Glutamatergic neuron (in vitro differentiated cells): ENCODE measurements around the gene FHOD3. TPM values are rescaled to one million over a fixed set of nuclear protein-coding genes. Genes with fewer than 3 reads are reported as not detected.

ENCODE experiments used
- DNase-seq: peaks from one replicate; pipeline ENCODE4 v3.0.0; 2022
- H3K27ac Mint-ChIP-seq: one replicate; pipeline ENCODE4 v1.8.0; 2020; ENCODE audit warnings: mild to moderate bottlenecking, mixed read lengths, inconsistent platforms; ENCODE audit not compliant: unreplicated experiment
- H3K27me3 Mint-ChIP-seq: one replicate; pipeline ENCODE4 v1.8.0; 2020; ENCODE audit warnings: mild to moderate bottlenecking, moderate library complexity, mixed read lengths, inconsistent platforms; ENCODE audit not compliant: unreplicated experiment
- H3K36me3 Mint-ChIP-seq: one replicate; pipeline ENCODE4 v1.8.0; 2020; ENCODE audit warnings: mild to moderate bottlenecking, mixed read lengths, inconsistent platforms; ENCODE audit not compliant: unreplicated experiment
- H3K4me1 Mint-ChIP-seq: one replicate; pipeline ENCODE4 v1.8.0; 2020; ENCODE audit warnings: mild to moderate bottlenecking, low read depth, mixed read lengths, inconsistent platforms; ENCODE audit not compliant: unreplicated experiment
- H3K4me3 Mint-ChIP-seq: one replicate; pipeline ENCODE4 v1.8.0; 2020; ENCODE audit warnings: mild to moderate bottlenecking, mixed read lengths, inconsistent platforms; ENCODE audit not compliant: unreplicated experiment
- H3K9me3 Mint-ChIP-seq: one replicate; pipeline ENCODE4 v1.8.0; 2020; ENCODE audit warnings: mild to moderate bottlenecking, moderate library complexity, mixed read lengths, inconsistent platforms; ENCODE audit not compliant: unreplicated experiment
- CTCF ChIP-seq: fragments of 200-600 bp; sonication (generic); IDR thresholded peaks from one replicate; pipeline ENCODE4 v1.5.0; 2021; ENCODE audit not compliant: partially characterized antibody, unreplicated experiment
- total RNA-seq: library from RNA; stranded (reverse); fragmentation: NEBNext Ultra II Directional; extraction: Animal tissue kit (Norgen Biotek cat#: 25700); gene quantifications from one replicate; pipeline ENCODE4 v1.2.1, GENCODE V29; 2021; ENCODE audit not compliant: unreplicated experiment

Gene FHOD3
- total RNA-seq, 1 donor from 2014 or later = 21.2 TPM

DNA sequence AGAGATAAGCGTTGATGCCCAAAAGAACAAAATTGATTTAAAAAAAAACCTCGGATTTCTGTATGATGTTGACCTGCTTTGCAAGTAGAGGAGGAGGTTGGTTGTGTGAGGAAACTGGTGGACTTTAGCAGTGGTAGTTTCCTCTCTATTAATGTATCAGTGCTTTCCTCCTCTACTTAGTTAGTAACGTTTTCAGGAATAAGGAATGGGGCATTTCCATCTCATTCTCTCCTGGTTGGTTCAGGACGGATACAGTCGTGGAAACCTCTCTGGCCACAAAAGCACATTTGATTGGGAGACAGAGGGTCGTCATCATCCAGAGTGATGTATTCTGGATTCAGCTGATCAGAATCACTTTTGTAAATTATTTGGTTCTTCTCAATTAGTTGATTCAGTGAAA, 1.5 kb downstream of the FHOD3 start:
- H3K4me1 Mint-ChIP-seq = peaks cover 10% of the 10 kb centered on the region
- H3K27me3 Mint-ChIP-seq = no peaks in the 10 kb centered on the region
- H3K9me3 Mint-ChIP-seq = peaks cover 5% of the 10 kb centered on the region
- TF ChIP-seq CTCF = no peak
- peak overlapping the region; percentile 86 for H3K4me3 Mint-ChIP-seq
- no peak overlapping the region for H3K27ac Mint-ChIP-seq
- no peak for DNase-seq
- peaks cover 12% of the 10 kb centered on the region for H3K36me3 Mint-ChIP-seq

DNA sequence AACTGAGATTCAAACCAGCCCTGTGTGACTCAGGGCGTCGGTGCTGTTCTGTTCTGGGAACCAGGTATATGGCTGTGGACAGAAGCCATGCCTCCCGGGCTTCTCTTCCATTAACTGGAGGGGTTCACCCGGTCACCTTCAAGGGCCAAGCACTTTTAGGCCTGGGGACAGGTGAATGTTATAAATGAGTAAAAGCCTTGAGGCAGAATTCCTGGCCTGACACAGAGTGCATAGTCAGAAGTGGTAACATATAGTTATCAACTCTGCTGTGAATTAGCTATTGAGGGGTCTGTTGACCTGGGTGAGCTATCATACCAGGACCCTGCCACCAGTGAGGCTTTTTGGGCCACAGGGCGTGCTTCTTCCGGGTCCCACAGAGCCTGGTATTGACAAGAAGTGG, 2.7 kb downstream of the FHOD3 start:
- H3K4me1 Mint-ChIP-seq = peaks cover 10% of the 10 kb centered on the region
- no peak overlapping the region for H3K4me3 Mint-ChIP-seq
- no peaks in the 10 kb centered on the region for H3K27me3 Mint-ChIP-seq
- no peak for TF ChIP-seq CTCF
- no peak for DNase-seq
- H3K9me3 Mint-ChIP-seq = peaks cover 5% of the 10 kb centered on the region
- peaks cover 12% of the 10 kb centered on the region for H3K36me3 Mint-ChIP-seq
- H3K27ac Mint-ChIP-seq = no peak overlapping the region

GRCh38 chr18:36301884-36302283, 4.4 kb downstream of the FHOD3 start:
- H3K27ac Mint-ChIP-seq = no peak overlapping the region
- H3K4me1 Mint-ChIP-seq = peaks cover 16% of the 10 kb centered on the region
- no peak overlapping the region for H3K4me3 Mint-ChIP-seq
- DNase-seq = no peak
- peaks cover 5% of the 10 kb centered on the region for H3K9me3 Mint-ChIP-seq
- peaks cover 12% of the 10 kb centered on the region for H3K36me3 Mint-ChIP-seq
- no peak for TF ChIP-seq CTCF
- no peaks in the 10 kb centered on the region for H3K27me3 Mint-ChIP-seq

GRCh38 chr18:36302676-36303075, 5.2 kb downstream of the FHOD3 start:
- no peak for DNase-seq
- no peaks in the 10 kb centered on the region for H3K27me3 Mint-ChIP-seq
- H3K4me3 Mint-ChIP-seq = no peak overlapping the region
- H3K36me3 Mint-ChIP-seq = peaks cover 12% of the 10 kb centered on the region
- H3K4me1 Mint-ChIP-seq = peaks cover 16% of the 10 kb centered on the region
- H3K9me3 Mint-ChIP-seq = peaks cover 5% of the 10 kb centered on the region
- H3K27ac Mint-ChIP-seq = no peak overlapping the region
- TF ChIP-seq CTCF = no peak

DNA sequence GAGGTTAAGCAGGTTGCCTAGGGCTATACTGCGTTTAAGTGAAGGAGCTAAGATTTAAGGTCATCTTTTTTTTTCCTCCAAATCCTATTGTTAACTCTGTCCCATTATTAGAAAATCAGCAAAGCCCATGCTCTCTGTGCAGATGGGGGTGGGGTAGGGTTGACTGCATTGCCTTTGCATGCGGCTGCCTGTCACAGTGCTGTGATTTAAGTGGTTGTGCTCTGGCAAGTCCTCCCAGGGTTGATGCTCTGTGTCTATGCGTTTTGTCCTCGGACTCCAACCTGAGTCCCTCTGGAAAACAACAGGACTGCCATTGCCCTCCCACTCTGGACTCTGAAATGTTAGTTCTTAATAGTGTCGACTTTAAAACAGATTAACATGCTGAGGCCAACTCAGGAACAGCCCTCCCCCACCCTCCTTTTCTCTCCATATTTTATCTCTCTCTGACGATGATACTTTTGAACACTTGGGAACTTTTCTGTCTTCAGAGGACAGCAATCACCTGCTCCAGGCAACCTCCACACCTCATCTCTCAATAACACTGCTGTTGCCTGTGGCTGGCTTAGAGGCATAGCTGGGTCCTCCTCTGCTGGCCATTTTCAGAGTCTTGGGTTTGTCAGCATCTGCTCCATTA, 5.8 kb downstream of the FHOD3 start:
- peaks cover 12% of the 10 kb centered on the region for H3K36me3 Mint-ChIP-seq
- H3K9me3 Mint-ChIP-seq = peaks cover 5% of the 10 kb centered on the region
- no peak for DNase-seq
- H3K4me3 Mint-ChIP-seq = no peak overlapping the region
- no peak overlapping the region for H3K27ac Mint-ChIP-seq
- H3K27me3 Mint-ChIP-seq = no peaks in the 10 kb centered on the region
- peaks cover 16% of the 10 kb centered on the region for H3K4me1 Mint-ChIP-seq
- no peak for TF ChIP-seq CTCF
